ENCODE data around the gene SNIP1.
"Not testable (repeated sequence)": the region's sequence is repeated elsewhere in the genome, so short reads cannot be mapped to it uniquely, and the experiment has no call there.

Gene SNIP1

GRCh38 chr1:37540036-37540785, 13.9 kb downstream of the SNIP1 start:
- no peak overlapping the region for H2AFZ ChIP-seq (ENCODE audit: low read length)
- H3K9ac ChIP-seq (ENCODE audit: low read length): no peak overlapping the region
- no peaks in the 10 kb centered on the region for H3F3A ChIP-seq (ENCODE audit: insufficient read depth, low read length)
- H3K27me3 ChIP-seq (ENCODE audit: insufficient read depth, low read length): no peaks in the 10 kb centered on the region
- no peak for TF ChIP-seq CTCF (IDR thresholded peaks at IDR 0.05; ENCODE audit: low read length)
- TF ChIP-seq EZH2 (IDR thresholded peaks at IDR 0.05; ENCODE audit: borderline replicate concordance, low read length): no peak
- H4K20me1 ChIP-seq (ENCODE audit: insufficient read depth, low read length): no peaks in the 10 kb centered on the region
- H3K4me3 ChIP-seq (ENCODE audit: low read depth, low read length, poor library complexity, severe bottlenecking): no peak overlapping the region
- H3K9me2 ChIP-seq (ENCODE audit: low read depth, low read length): no peaks in the 10 kb centered on the region
- H3K36me3 ChIP-seq (ENCODE audit: insufficient read depth, low read length): peaks cover 73% of the 10 kb centered on the region
- H3K27ac ChIP-seq (ENCODE audit: low read depth, low read length, poor library complexity, severe bottlenecking): no peak overlapping the region
- no peaks in the 10 kb centered on the region for H3K4me1 ChIP-seq (ENCODE audit: insufficient read depth, low read length, severe bottlenecking)
- no peak overlapping the region for H3K4me2 ChIP-seq (ENCODE audit: low read length)
- no peaks in the 10 kb centered on the region for H3K79me2 ChIP-seq (ENCODE audit: insufficient read depth, low read length)
- no peaks in the 10 kb centered on the region for H3K9me3 ChIP-seq (ENCODE audit: low read length)

- not testable (repeated sequence) for H2AFZ ChIP-seq (ENCODE audit: low read length); H3K27ac ChIP-seq (ENCODE audit: low read depth, low read length, poor library complexity, severe bottlenecking); H3K79me2 ChIP-seq (ENCODE audit: insufficient read depth, low read length); H3K27me3 ChIP-seq (ENCODE audit: insufficient read depth, low read length); H4K20me1 ChIP-seq (ENCODE audit: insufficient read depth, low read length); H3K4me2 ChIP-seq (ENCODE audit: low read length); H3K4me1 ChIP-seq (ENCODE audit: insufficient read depth, low read length, severe bottlenecking); H3K9ac ChIP-seq (ENCODE audit: low read length); H3F3A ChIP-seq (ENCODE audit: insufficient read depth, low read length); H3K4me3 ChIP-seq (ENCODE audit: low read depth, low read length, poor library complexity, severe bottlenecking); H3K9me2 ChIP-seq (ENCODE audit: low read depth, low read length); H3K9me3 ChIP-seq (ENCODE audit: low read length)
- peaks cover 65% of the 10 kb centered on the region for H3K36me3 ChIP-seq (ENCODE audit: insufficient read depth, low read length)
Observed at GRCh38 chr1:37539154-37539553, 14.9 kb downstream of the SNIP1 start.

GRCh38 chr1:37537378-37537777, 16.7 kb downstream of the SNIP1 start:
- Histone ChIP-seq H3K9me2 (ENCODE audit: low read depth, low read length) (no peaks in the 10 kb centered on the region), H2AFZ (ENCODE audit: low read length) (no peak overlapping the region), H4K20me1 (ENCODE audit: insufficient read depth, low read length) (no peaks in the 10 kb centered on the region), H3K4me2 (ENCODE audit: low read length) (no peak overlapping the region), H3K27me3 (ENCODE audit: insufficient read depth, low read length) (no peaks in the 10 kb centered on the region), H3K4me3 (ENCODE audit: low read depth, low read length, poor library complexity, severe bottlenecking) (no peak overlapping the region), H3F3A (ENCODE audit: insufficient read depth, low read length) (no peaks in the 10 kb centered on the region), H3K9ac (ENCODE audit: low read length) (no peak overlapping the region), H3K4me1 (ENCODE audit: insufficient read depth, low read length, severe bottlenecking) (no peaks in the 10 kb centered on the region), H3K27ac (ENCODE audit: low read depth, low read length, poor library complexity, severe bottlenecking) (no peak overlapping the region), H3K9me3 (ENCODE audit: low read length) (no peaks in the 10 kb centered on the region), H3K79me2 (ENCODE audit: insufficient read depth, low read length) (no peaks in the 10 kb centered on the region), H3K36me3 (ENCODE audit: insufficient read depth, low read length) (peaks cover 64% of the 10 kb centered on the region)
- TF ChIP-seq EZH2 (IDR thresholded peaks at IDR 0.05; ENCODE audit: borderline replicate concordance, low read length) (no peak), CTCF (IDR thresholded peaks at IDR 0.05; ENCODE audit: low read length) (no peak)
